ENCODE measurements around the gene TRAK1.
A peak's percentile ranks its signal among the peaks of the same experiment; 100 is the strongest.

TRAK1 gene

GRCh38 chr3:42236611-42237010 lies 145.5 kb downstream of the TRAK1 start:
- CTCF ChIA-PET: no interaction called here
- TF ChIP-seq L3MBTL2 (conservative IDR thresholded peaks at IDR 0.05): no peak
- TF ChIP-seq HDGF (IDR thresholded peaks at IDR 0.05; ENCODE audit: borderline replicate concordance): no peak
- TF ChIP-seq FOXM1 (IDR thresholded peaks at IDR 0.05; ENCODE audit: borderline replicate concordance): no peak
- TF ChIP-seq FOXA1 (IDR thresholded peaks at IDR 0.05): no peak
- no peak for TF ChIP-seq LEF1 (IDR thresholded peaks at IDR 0.05; ENCODE audit: borderline replicate concordance)
- TF ChIP-seq SUZ12 (IDR thresholded peaks at IDR 0.05): no peak
- TF ChIP-seq FOXK2 (IDR thresholded peaks at IDR 0.05): no peak
- no peak for TF ChIP-seq CTBP1 (IDR thresholded peaks at IDR 0.05; ENCODE audit: borderline replicate concordance)
- TF ChIP-seq TARDBP (IDR thresholded peaks at IDR 0.05): no peak
- TF ChIP-seq ZNF384 (IDR thresholded peaks at IDR 0.05): no peak
- TF ChIP-seq ELF4 (IDR thresholded peaks at IDR 0.05): no peak
- TF ChIP-seq BHLHE40 (IDR thresholded peaks at IDR 0.05; ENCODE audit: borderline replicate concordance): no peak
- POLR2A ChIA-PET: no interaction called here
- DNase-seq (ENCODE audit: extremely low spot score): no peak

- DNase-seq (ENCODE audit: extremely low spot score): no peak
- TF ChIP-seq L3MBTL2 (conservative IDR thresholded peaks at IDR 0.05) (no peak), LEF1 (IDR thresholded peaks at IDR 0.05; ENCODE audit: borderline replicate concordance) (no peak), HDGF (IDR thresholded peaks at IDR 0.05; ENCODE audit: borderline replicate concordance) (no peak), SP1 (IDR thresholded peaks at IDR 0.05) (no peak), PKNOX1 (IDR thresholded peaks at IDR 0.05) (no peak), FOXM1 (IDR thresholded peaks at IDR 0.05; ENCODE audit: borderline replicate concordance) (no peak)
- CTCF ChIA-PET: no interaction called here
- POLR2A ChIA-PET: no interaction called here
Observed at GRCh38 chr3:42246091-42246490, 154.9 kb downstream of the TRAK1 start.

GRCh38 chr3:42247576-42248027 lies 156.4 kb downstream of the TRAK1 start:
- ChIA-PET POLR2A (no interaction called here), CTCF (interaction anchor here (0.6 to 3.0 kb wide), 12 partner anchors 10 to 801 kb away, joined by 3 to 27 read pairs (median 3); no protein-coding TSS in a partner anchor)
- peak; percentile 63 for DNase-seq (ENCODE audit: extremely low spot score)
- TF ChIP-seq ZNF384 (IDR thresholded peaks at IDR 0.05) (no peak), ELF4 (IDR thresholded peaks at IDR 0.05) (no peak), PKNOX1 (IDR thresholded peaks at IDR 0.05) (no peak), SP1 (IDR thresholded peaks at IDR 0.05) (no peak), HDGF (IDR thresholded peaks at IDR 0.05; ENCODE audit: borderline replicate concordance) (no peak), FOXK2 (IDR thresholded peaks at IDR 0.05) (no peak), NFRKB (IDR thresholded peaks at IDR 0.05) (no peak), TARDBP (IDR thresholded peaks at IDR 0.05) (no peak), FOXM1 (IDR thresholded peaks at IDR 0.05; ENCODE audit: borderline replicate concordance) (no peak)

GRCh38 chr3:42250761-42251160 lies 159.6 kb downstream of the TRAK1 start:
- DNase-seq (ENCODE audit: extremely low spot score): no peak
- CTCF ChIA-PET: interaction anchor here (0.6 to 1.3 kb wide), 2 partner anchors 21 to 40 kb away, joined by 3 read pairs; no protein-coding TSS in a partner anchor
- TF ChIP-seq LEF1 (IDR thresholded peaks at IDR 0.05; ENCODE audit: borderline replicate concordance): no peak
- no peak for TF ChIP-seq SP1 (IDR thresholded peaks at IDR 0.05)
- POLR2A ChIA-PET: no interaction called here

GRCh38 chr3:42254566-42254965 lies 163.4 kb downstream of the TRAK1 start:
- ChIA-PET POLR2A (no interaction called here), CTCF (no interaction called here)
- DNase-seq (ENCODE audit: extremely low spot score): no peak
- no peak for TF ChIP-seq BHLHE40 (IDR thresholded peaks at IDR 0.05; ENCODE audit: borderline replicate concordance)
- TF ChIP-seq L3MBTL2 (conservative IDR thresholded peaks at IDR 0.05): no peak
- TF ChIP-seq SUZ12 (IDR thresholded peaks at IDR 0.05): no peak
- TF ChIP-seq NFRKB (IDR thresholded peaks at IDR 0.05): no peak
- no peak for TF ChIP-seq FOXA1 (IDR thresholded peaks at IDR 0.05)
- no peak for TF ChIP-seq ELF4 (IDR thresholded peaks at IDR 0.05)
- TF ChIP-seq SP1 (IDR thresholded peaks at IDR 0.05): no peak
- TF ChIP-seq FOXK2 (IDR thresholded peaks at IDR 0.05): no peak
- TF ChIP-seq ARNT (IDR thresholded peaks at IDR 0.05): no peak
- no peak for TF ChIP-seq CTBP1 (IDR thresholded peaks at IDR 0.05; ENCODE audit: borderline replicate concordance)
- TF ChIP-seq PKNOX1 (IDR thresholded peaks at IDR 0.05): no peak
- TF ChIP-seq LEF1 (IDR thresholded peaks at IDR 0.05; ENCODE audit: borderline replicate concordance): no peak
- no peak for TF ChIP-seq FOXM1 (IDR thresholded peaks at IDR 0.05; ENCODE audit: borderline replicate concordance)
- no peak for TF ChIP-seq TARDBP (IDR thresholded peaks at IDR 0.05)

GRCh38 chr3:42256135-42256819 lies 165.1 kb downstream of the TRAK1 start:
- ChIA-PET CTCF (no interaction called here), POLR2A (no interaction called here)
- DNase-seq (ENCODE audit: extremely low spot score): no peak
- TF ChIP-seq FOXA1 (IDR thresholded peaks at IDR 0.05) (no peak), TARDBP (IDR thresholded peaks at IDR 0.05) (no peak), ARNT (IDR thresholded peaks at IDR 0.05) (no peak), BHLHE40 (IDR thresholded peaks at IDR 0.05; ENCODE audit: borderline replicate concordance) (no peak), LEF1 (IDR thresholded peaks at IDR 0.05; ENCODE audit: borderline replicate concordance) (no peak)

- CTCF ChIA-PET: interaction anchor here (1.0 kb wide), 1 partner anchor 9 kb away, joined by 3 read pairs; no protein-coding TSS in a partner anchor
- no peak for TF ChIP-seq FOXM1 (IDR thresholded peaks at IDR 0.05; ENCODE audit: borderline replicate concordance)
- no peak for TF ChIP-seq NFRKB (IDR thresholded peaks at IDR 0.05)
- TF ChIP-seq SP1 (IDR thresholded peaks at IDR 0.05): no peak
- TF ChIP-seq FOXA1 (IDR thresholded peaks at IDR 0.05): no peak
- TF ChIP-seq TARDBP (IDR thresholded peaks at IDR 0.05): no peak
- TF ChIP-seq BHLHE40 (IDR thresholded peaks at IDR 0.05; ENCODE audit: borderline replicate concordance): no peak
- no peak for TF ChIP-seq SUZ12 (IDR thresholded peaks at IDR 0.05)
- TF ChIP-seq ZNF384 (IDR thresholded peaks at IDR 0.05): no peak
- no peak for TF ChIP-seq PKNOX1 (IDR thresholded peaks at IDR 0.05)
- TF ChIP-seq FOXK2 (IDR thresholded peaks at IDR 0.05): no peak
- no peak for TF ChIP-seq ELF4 (IDR thresholded peaks at IDR 0.05)
- TF ChIP-seq L3MBTL2 (conservative IDR thresholded peaks at IDR 0.05): no peak
- no peak for TF ChIP-seq HDGF (IDR thresholded peaks at IDR 0.05; ENCODE audit: borderline replicate concordance)
- no peak for TF ChIP-seq LEF1 (IDR thresholded peaks at IDR 0.05; ENCODE audit: borderline replicate concordance)
- no peak for TF ChIP-seq CTBP1 (IDR thresholded peaks at IDR 0.05; ENCODE audit: borderline replicate concordance)
- no peak for TF ChIP-seq ARNT (IDR thresholded peaks at IDR 0.05)
Observed at GRCh38 chr3:42257007-42257406, 165.8 kb downstream of the TRAK1 start.

More at GRCh38 chr3:42257007-42257406, 165.8 kb downstream of the TRAK1 start:
- POLR2A ChIA-PET: no interaction called here
- no peak for DNase-seq (ENCODE audit: extremely low spot score)

Data from HEK293T (cell line).